GM23248 (cell line): Measurements from ENCODE around the gene ATG2A. TPM values are rescaled to one million over a fixed set of nuclear protein-coding genes. Genes with fewer than 3 reads are reported as not detected.

Experiments used
- DNase-seq: peaks from one replicate; pipeline ENCODE4 v3.0.0-alpha.2; 2015
- H2AFZ ChIP-seq: fragments of 200-600 bp; sonication (generic); 2 replicates; pipeline ENCODE4 v1.6.1; 2016; ENCODE audit warnings: antibody characterized with exemption
- H3F3A ChIP-seq: fragments of 200-600 bp; sonication (generic); 2 replicates; pipeline ENCODE4 v1.6.1; 2016; ENCODE audit warnings: mild to moderate bottlenecking, antibody characterized with exemption, mixed run types; ENCODE audit not compliant: insufficient read depth
- H3K27ac ChIP-seq: fragments of 200-600 bp; sonication (generic); 2 replicates; pipeline ENCODE4 v1.5.1; 2016; ENCODE audit warnings: mild to moderate bottlenecking
- H3K27me3 ChIP-seq: fragments of 200-600 bp; sonication (generic); replicated peaks from 2 replicates; pipeline ENCODE4 v1.6.1; 2016; ENCODE audit warnings: mild to moderate bottlenecking; ENCODE audit not compliant: insufficient read depth
- H3K36me3 ChIP-seq: fragments of 200-600 bp; sonication (generic); 2 replicates; pipeline ENCODE4 v1.6.1; 2016; ENCODE audit warnings: low read depth, mild to moderate bottlenecking
- H3K4me1 ChIP-seq: fragments of 200-600 bp; sonication (generic); 2 replicates; pipeline ENCODE4 v1.6.1; 2016; ENCODE audit warnings: mild to moderate bottlenecking; ENCODE audit not compliant: insufficient read depth
- H3K4me2 ChIP-seq: fragments of 200-600 bp; sonication (generic); one replicate; pipeline ENCODE4 v1.6.1; 2016; ENCODE audit warnings: mild to moderate bottlenecking; ENCODE audit not compliant: unreplicated experiment
- H3K4me3 ChIP-seq: fragments of 200-600 bp; sonication (generic); 2 replicates; pipeline ENCODE4 v1.5.1; 2016; ENCODE audit warnings: mild to moderate bottlenecking
- H3K79me2 ChIP-seq: fragments of 200-600 bp; sonication (generic); 2 replicates; pipeline ENCODE4 v1.6.1; 2016; ENCODE audit warnings: mild to moderate bottlenecking; ENCODE audit not compliant: insufficient read depth
- H3K9ac ChIP-seq: fragments of 200-600 bp; sonication (generic); 2 replicates; pipeline ENCODE4 v1.6.1; 2016; ENCODE audit warnings: mild to moderate bottlenecking
- H3K9me2 ChIP-seq: fragments of 200-600 bp; sonication (generic); 2 replicates; pipeline ENCODE4 v1.6.1; 2016; ENCODE audit warnings: mixed run types, mild to moderate bottlenecking, moderate library complexity; ENCODE audit not compliant: insufficient read depth
- H3K9me3 ChIP-seq: fragments of 200-600 bp; sonication (generic); one replicate; pipeline ENCODE4 v1.6.1; 2017; ENCODE audit warnings: low read depth
- H4K20me1 ChIP-seq: fragments of 200-600 bp; sonication (generic); 2 replicates; pipeline ENCODE4 v1.6.0; 2016; ENCODE audit not compliant: insufficient read depth
- EZH2 ChIP-seq: fragments of 200-600 bp; sonication (generic); IDR thresholded peaks from 2 replicates; pipeline ENCODE4 v1.6.1; 2018; ENCODE audit warnings: antibody characterized with exemption, mild to moderate bottlenecking; ENCODE audit not compliant: insufficient read depth, poor library complexity, severe bottlenecking
- EZH2phosphoT487 ChIP-seq: fragments of 200-600 bp; sonication (generic); IDR thresholded peaks from 2 replicates; pipeline ENCODE4 v1.6.1; 2018; ENCODE audit warnings: antibody characterized with exemption, moderate library complexity, mild to moderate bottlenecking, low read depth; ENCODE audit not compliant: insufficient read depth
- WGBS, 2 experiments: methylation state at CpG; one replicate each; pipeline ENCODE4 v1.1.6; 2015 to 2017; ENCODE audit warnings: low lambda C conversion rate in 2 of 2, low coverage in 1 of 2; ENCODE audit errors: missing lambda C conversion rate in 2 of 2; 5-methylcytosine and 5-hydroxymethylcytosine counted together
- in situ Hi-C: fragments of 300-500 bp; cut with MboI; formaldehyde crosslinking; loops from 2 replicates; pipeline ENCODE4 v1.15.0; 2020
- polyA plus RNA-seq: library from polyadenylated mRNA; unstranded; fragments of >200 nt; fragmentation: Nextera tagmentation; extraction: Ambion mirVana; gene quantifications from 2 replicates; pipeline ENCODE4 v1.2.1, GENCODE V29; 2016
- total RNA-seq: library from RNA; depleted of rRNA; stranded (reverse); fragments of >200 nt; shearing (Covaris generic); gene quantifications from 2 replicates; pipeline ENCODE4 v1.2.3, GENCODE V29; 2014

ATG2A gene
- total and polyA plus RNA-seq, 2 experiments from 2014 or later: 6.3 to 18.9 TPM

DNA sequence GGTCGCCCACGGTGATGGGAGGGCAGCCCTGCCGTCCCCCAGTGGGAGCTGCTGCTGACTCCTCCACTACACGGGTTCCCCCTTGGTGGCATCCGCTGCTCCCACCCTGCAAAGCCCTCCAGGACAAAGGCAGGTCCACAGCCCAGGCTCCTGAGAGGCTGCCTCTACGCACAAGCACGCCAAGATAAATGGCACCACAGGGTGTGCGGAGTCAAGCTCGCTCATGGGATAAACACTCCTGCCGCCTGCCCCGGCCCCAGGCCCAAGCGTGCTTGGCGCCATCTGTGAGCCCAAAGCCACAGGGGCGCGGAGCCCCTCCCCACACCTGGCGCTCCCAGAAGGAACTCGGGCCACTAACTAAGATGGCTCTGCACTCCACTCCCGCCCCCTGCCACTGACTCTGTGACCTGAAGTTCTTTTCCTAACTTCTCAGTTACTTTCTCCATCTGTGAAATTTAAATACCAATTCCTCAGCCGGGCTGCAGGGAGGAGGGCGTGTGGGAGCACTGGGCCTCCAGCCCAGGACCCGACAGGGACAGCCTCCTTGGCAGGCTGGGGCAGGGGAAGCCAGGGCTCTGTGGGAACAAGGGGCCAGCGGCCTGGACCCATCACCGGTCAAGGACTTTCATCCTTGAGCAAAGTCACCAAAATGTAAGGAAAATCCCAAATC lies 53.5 kb downstream of the ATG2A start:
- Histone ChIP-seq H3F3A (peaks cover 47% of the 10 kb centered on the region), H4K20me1 (0 out of 2 replicates have a peak, but pooled peaks cover 4% of the 10 kb centered on the region), H3K27ac (peak overlapping the region; percentile 99), H3K36me3 (peaks cover 8% of the 10 kb centered on the region), H3K4me3 (peak overlapping the region; percentile 11; the same call in 1 of the 2 replicates), H2AFZ (no peak overlapping the region), H3K27me3 (no peaks in the 10 kb centered on the region), H3K79me2 (peaks cover 94% of the 10 kb centered on the region), H3K4me1 (peaks cover 45% of the 10 kb centered on the region), H3K9me3 (no peaks in the 10 kb centered on the region), H3K4me2 (peak overlapping the region; percentile 76), H3K9me2 (no peaks in the 10 kb centered on the region), H3K9ac (peak overlapping the region; percentile 84)
- WGBS, 2 experiments: 52 to 62% methylated on average over 22 to 23 of the region's 23 CpGs
- peak; percentile 46 for DNase-seq
- TF ChIP-seq EZH2phosphoT487: no peak
- TF ChIP-seq EZH2: no peak
- in situ Hi-C loops: no loop called here

GRCh38 chr11:64862987-64863390 lies 54.0 kb downstream of the ATG2A start:
- no peak for DNase-seq
- Histone ChIP-seq H3F3A (peaks cover 42% of the 10 kb centered on the region), H3K9ac (no peak overlapping the region; the same call in 1 of the 2 replicates), H3K36me3 (peaks cover 8% of the 10 kb centered on the region), H3K4me2 (peak overlapping the region; percentile 76), H3K4me3 (no peak overlapping the region), H3K27me3 (no peaks in the 10 kb centered on the region), H3K4me1 (peaks cover 41% of the 10 kb centered on the region), H2AFZ (no peak overlapping the region), H3K79me2 (peaks cover 94% of the 10 kb centered on the region), H3K27ac (peak overlapping the region; percentile 99; the same call in 1 of the 2 replicates), H4K20me1 (0 out of 2 replicates have a peak, but pooled peaks cover 3% of the 10 kb centered on the region), H3K9me3 (no peaks in the 10 kb centered on the region), H3K9me2 (no peaks in the 10 kb centered on the region)
- in situ Hi-C loops: no loop called here
- TF ChIP-seq EZH2 (no peak), EZH2phosphoT487 (no peak)
- WGBS, 2 experiments: 47% methylated on average over 9 of the region's 9 CpGs

- H4K20me1 ChIP-seq: 0 out of 2 replicates have a peak, but pooled peaks cover 3% of the 10 kb centered on the region
- no peaks in the 10 kb centered on the region for H3K9me2 ChIP-seq
- 82 to 86% methylated on average over 6 of the region's 6 CpGs for WGBS, 2 experiments
- H3K79me2 ChIP-seq: peaks cover 91% of the 10 kb centered on the region
- no peak overlapping the region for H3K4me3 ChIP-seq
- peaks cover 8% of the 10 kb centered on the region for H3K36me3 ChIP-seq
- in situ Hi-C loops: no loop called here
- H2AFZ ChIP-seq: no peak overlapping the region
- DNase-seq: no peak
- no peak overlapping the region for H3K4me2 ChIP-seq
- no peaks in the 10 kb centered on the region for H3K27me3 ChIP-seq
- no peak overlapping the region for H3K27ac ChIP-seq
- TF ChIP-seq EZH2phosphoT487 (no peak), EZH2 (no peak)
- no peaks in the 10 kb centered on the region for H3K9me3 ChIP-seq
- no peak overlapping the region for H3K9ac ChIP-seq
- peaks cover 35% of the 10 kb centered on the region for H3F3A ChIP-seq
- H3K4me1 ChIP-seq: peaks cover 47% of the 10 kb centered on the region
These were observed 55.6 kb downstream of the ATG2A start for GRCh38 chr11:64861227-64861975.

DNA sequence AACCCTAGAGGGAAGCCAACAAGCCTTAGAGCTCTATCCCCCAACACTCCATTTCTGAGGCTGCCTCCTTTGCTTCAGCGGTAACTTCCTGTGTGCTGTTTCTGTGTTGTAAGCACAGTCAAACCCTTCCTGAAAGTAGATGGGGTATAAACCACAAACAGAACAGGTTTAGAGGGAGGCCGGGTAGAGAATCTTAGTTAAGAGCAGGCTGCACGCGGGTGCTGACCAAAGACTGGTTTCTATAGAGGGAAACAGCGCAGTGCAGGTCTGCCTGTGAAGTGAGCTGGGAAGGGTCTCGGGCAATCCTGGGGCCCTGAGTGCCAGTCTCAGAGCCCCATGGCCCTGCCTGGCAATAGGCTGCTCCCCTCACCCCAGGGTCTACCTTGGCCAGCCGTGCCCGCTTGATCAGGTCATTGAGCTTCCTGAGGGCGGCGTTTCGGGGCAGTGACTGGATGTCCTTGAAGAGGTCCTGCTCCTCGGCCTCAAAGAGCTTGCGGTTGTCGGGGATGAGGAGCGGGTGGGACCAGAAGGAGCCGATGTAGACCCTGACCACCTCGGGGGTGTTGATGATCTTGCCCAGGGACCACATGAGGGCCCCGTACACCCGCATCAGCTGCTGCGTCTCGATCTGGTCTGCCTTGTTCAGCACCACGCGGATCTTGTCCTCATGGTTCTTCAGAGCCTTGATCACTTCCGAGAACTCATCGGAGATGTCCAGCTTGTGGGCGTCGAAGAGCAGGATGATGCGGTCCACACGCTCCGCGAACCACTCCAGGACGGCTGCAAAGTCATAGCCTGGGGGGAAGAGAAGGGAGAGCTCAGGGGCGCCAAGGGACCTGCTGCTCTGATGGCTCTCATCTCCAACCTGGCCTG lies 57.2 kb downstream of the ATG2A start:
- no peak overlapping the region for H2AFZ ChIP-seq
- DNase-seq: no peak
- H3K27me3 ChIP-seq: no peaks in the 10 kb centered on the region
- 96 to 97% methylated on average over 30 to 33 of the region's 33 CpGs for WGBS, 2 experiments
- H3K36me3 ChIP-seq: peaks cover 8% of the 10 kb centered on the region
- in situ Hi-C loops: no loop called here
- no peak overlapping the region for H3K4me2 ChIP-seq
- peaks cover 89% of the 10 kb centered on the region for H3K79me2 ChIP-seq
- peaks cover 29% of the 10 kb centered on the region for H3F3A ChIP-seq
- no peaks in the 10 kb centered on the region for H3K9me2 ChIP-seq
- H3K9ac ChIP-seq: no peak overlapping the region
- H3K4me1 ChIP-seq: peaks cover 47% of the 10 kb centered on the region
- H3K4me3 ChIP-seq: no peak overlapping the region
- TF ChIP-seq EZH2phosphoT487 (no peak), EZH2 (no peak)
- no peak overlapping the region for H3K27ac ChIP-seq
- H4K20me1 ChIP-seq: no peaks in the 10 kb centered on the region
- no peaks in the 10 kb centered on the region for H3K9me3 ChIP-seq
